ENCODE data around the gene MYH7B. TPM values are rescaled to one million over a fixed set of nuclear protein-coding genes. Genes with fewer than 3 reads are reported as not detected.

Gene MYH7B
- total RNA-seq, 1 experiment from 2014 or later, result 0.07 TPM

DNA sequence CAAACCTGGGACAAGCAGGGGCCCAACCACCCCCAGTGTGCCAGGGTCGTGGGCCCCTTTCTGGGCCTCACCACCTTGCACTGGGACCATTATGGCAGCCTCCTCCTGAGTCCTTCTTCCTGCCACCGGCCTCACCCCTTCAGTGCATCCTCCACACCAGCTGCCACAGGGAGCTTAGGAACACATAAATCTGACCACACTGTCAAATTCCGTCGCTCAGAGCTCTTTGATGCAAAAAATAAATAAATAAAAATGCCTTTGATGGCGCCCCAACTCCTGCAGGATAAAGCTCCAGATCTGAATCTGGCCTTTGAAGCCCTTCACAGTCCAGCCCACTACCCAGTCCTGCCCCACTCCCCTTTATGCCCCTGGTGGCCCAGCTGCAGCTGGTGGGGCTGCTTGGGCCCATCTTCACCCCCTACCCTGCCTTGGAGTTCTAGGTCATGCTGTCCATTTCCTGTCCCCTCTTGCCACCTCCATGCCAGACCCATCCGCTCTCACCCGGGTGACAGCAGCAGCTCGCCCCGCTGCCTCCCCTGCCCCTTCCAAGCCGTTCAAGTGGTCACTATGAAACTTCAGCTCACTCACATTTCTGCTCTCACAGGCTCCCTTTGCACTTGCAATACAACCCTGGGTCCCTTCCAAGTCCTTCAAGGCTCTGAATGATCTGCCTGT, 16.0 kb downstream of the MYH7B start:
- Mint-ChIP-seq H3K4me1 (ENCODE audit: insufficient read depth, unreplicated experiment) (no peaks in the 10 kb centered on the region), H3K27ac (ENCODE audit: low read depth, unreplicated experiment) (no peak overlapping the region), H3K27me3 (ENCODE audit: insufficient read depth, unreplicated experiment) (peaks cover 28% of the 10 kb centered on the region), H3K4me3 (ENCODE audit: unreplicated experiment) (no peak overlapping the region), H3K9me3 (ENCODE audit: unreplicated experiment) (no peaks in the 10 kb centered on the region), H3K36me3 (ENCODE audit: insufficient read depth, unreplicated experiment) (no peaks in the 10 kb centered on the region)
- ChIA-PET POLR2A (interaction anchor here (0.6 kb wide), 1 partner anchor 27 kb away, joined by 4 read pairs; no protein-coding TSS in a partner anchor), CTCF (interaction anchor here (0.6 to 1.0 kb wide), 4 partner anchors 49 to 236 kb away, joined by 3 to 4 read pairs (median 4); partner anchors contain the start of gene GGT7)
- intact Hi-C loops (cut with micrococcal nuclease), result no loop called here
- TF ChIP-seq, protein P1, sequence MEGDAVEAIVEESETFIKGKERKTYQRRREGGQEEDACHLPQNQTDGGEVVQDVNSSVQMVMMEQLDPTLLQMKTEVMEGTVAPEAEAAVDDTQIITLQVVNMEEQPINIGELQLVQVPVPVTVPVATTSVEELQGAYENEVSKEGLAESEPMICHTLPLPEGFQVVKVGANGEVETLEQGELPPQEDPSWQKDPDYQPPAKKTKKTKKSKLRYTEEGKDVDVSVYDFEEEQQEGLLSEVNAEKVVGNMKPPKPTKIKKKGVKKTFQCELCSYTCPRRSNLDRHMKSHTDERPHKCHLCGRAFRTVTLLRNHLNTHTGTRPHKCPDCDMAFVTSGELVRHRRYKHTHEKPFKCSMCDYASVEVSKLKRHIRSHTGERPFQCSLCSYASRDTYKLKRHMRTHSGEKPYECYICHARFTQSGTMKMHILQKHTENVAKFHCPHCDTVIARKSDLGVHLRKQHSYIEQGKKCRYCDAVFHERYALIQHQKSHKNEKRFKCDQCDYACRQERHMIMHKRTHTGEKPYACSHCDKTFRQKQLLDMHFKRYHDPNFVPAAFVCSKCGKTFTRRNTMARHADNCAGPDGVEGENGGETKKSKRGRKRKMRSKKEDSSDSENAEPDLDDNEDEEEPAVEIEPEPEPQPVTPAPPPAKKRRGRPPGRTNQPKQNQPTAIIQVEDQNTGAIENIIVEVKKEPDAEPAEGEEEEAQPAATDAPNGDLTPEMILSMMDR (IDR thresholded peaks at IDR 0.05; ENCODE audit: unreplicated experiment), result no peak
- DNase-seq (ENCODE audit: unreplicated experiment), result no peak
- no TSS peak for BruUV-seq (replicated peaks)

DNA sequence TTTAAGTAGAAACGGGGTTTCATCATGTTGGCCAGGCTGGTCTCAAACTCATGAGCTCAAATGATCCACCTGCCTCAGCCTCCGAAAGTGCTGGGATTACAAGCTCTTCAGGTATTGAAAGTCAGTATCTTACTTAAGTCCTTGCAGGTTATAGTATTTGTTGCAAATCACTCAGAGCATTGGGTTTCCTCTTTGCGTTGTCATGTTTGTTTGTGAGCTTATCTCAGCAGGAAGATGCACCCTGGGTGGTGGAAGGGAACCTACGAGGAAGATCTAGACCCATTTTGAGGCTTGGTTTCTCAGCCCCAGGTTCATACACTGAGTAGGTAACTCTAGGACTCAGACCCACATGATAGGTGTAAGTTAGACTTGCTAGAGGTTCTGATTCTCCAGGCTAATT, 18.6 kb downstream of the MYH7B start:
- Mint-ChIP-seq H3K36me3 (ENCODE audit: insufficient read depth, unreplicated experiment) (no peaks in the 10 kb centered on the region), H3K27me3 (ENCODE audit: insufficient read depth, unreplicated experiment) (peaks cover 36% of the 10 kb centered on the region), H3K4me1 (ENCODE audit: insufficient read depth, unreplicated experiment) (no peaks in the 10 kb centered on the region), H3K4me3 (ENCODE audit: unreplicated experiment) (no peak overlapping the region), H3K27ac (ENCODE audit: low read depth, unreplicated experiment) (no peak overlapping the region), H3K9me3 (ENCODE audit: unreplicated experiment) (no peaks in the 10 kb centered on the region)
- intact Hi-C loops (cut with micrococcal nuclease), result no loop called here
- CTCF ChIA-PET, result interaction anchor here (0.6 to 0.7 kb wide), 3 partner anchors 97 to 701 kb away, joined by 3 read pairs; no protein-coding TSS in a partner anchor
- no peak for DNase-seq (ENCODE audit: unreplicated experiment)
- BruUV-seq (replicated peaks), result no TSS peak
- TF ChIP-seq, protein P1 (IDR thresholded peaks at IDR 0.05; ENCODE audit: unreplicated experiment), result no peak
- POLR2A ChIA-PET, result interaction anchor here (1.0 to 1.4 kb wide), 3 partner anchors 18 to 193 kb away, joined by 3 to 5 read pairs (median 4); no protein-coding TSS in a partner anchor

DNA sequence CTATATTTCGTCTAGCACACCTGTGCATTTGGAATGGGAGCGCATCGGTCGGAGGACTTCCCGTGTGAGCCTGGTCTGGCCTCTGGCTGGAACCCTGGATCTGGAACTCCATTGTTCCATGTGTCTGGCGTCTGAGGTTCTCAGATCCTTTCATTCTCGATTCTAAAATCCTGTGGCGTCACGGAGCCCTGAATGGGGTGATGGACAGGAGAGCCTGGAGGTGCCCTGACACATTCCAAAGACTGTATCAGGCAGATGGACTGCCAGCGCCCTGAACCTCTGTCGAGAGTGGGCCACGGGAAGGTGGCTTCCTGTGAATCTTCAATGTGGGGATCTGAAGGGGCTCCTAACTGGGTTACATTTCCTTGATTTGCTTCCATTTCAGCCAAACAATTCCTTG, 20.6 kb downstream of the MYH7B start:
- DNase-seq (ENCODE audit: unreplicated experiment), result no peak
- Mint-ChIP-seq H3K27ac (ENCODE audit: low read depth, unreplicated experiment) (no peak overlapping the region), H3K9me3 (ENCODE audit: unreplicated experiment) (no peaks in the 10 kb centered on the region), H3K27me3 (ENCODE audit: insufficient read depth, unreplicated experiment) (peaks cover 36% of the 10 kb centered on the region), H3K4me3 (ENCODE audit: unreplicated experiment) (no peak overlapping the region), H3K4me1 (ENCODE audit: insufficient read depth, unreplicated experiment) (no peaks in the 10 kb centered on the region), H3K36me3 (ENCODE audit: insufficient read depth, unreplicated experiment) (peaks cover 6% of the 10 kb centered on the region)
- ChIA-PET CTCF (no interaction called here), POLR2A (interaction anchor here (1.0 to 1.5 kb wide), 2 partner anchors 11 to 108 kb away, joined by 3 to 4 read pairs; no protein-coding TSS in a partner anchor)
- intact Hi-C loops (cut with micrococcal nuclease), result no loop called here
- TF ChIP-seq, protein P1 (IDR thresholded peaks at IDR 0.05; ENCODE audit: unreplicated experiment), result no peak
- no TSS peak for BruUV-seq (replicated peaks)

DNA sequence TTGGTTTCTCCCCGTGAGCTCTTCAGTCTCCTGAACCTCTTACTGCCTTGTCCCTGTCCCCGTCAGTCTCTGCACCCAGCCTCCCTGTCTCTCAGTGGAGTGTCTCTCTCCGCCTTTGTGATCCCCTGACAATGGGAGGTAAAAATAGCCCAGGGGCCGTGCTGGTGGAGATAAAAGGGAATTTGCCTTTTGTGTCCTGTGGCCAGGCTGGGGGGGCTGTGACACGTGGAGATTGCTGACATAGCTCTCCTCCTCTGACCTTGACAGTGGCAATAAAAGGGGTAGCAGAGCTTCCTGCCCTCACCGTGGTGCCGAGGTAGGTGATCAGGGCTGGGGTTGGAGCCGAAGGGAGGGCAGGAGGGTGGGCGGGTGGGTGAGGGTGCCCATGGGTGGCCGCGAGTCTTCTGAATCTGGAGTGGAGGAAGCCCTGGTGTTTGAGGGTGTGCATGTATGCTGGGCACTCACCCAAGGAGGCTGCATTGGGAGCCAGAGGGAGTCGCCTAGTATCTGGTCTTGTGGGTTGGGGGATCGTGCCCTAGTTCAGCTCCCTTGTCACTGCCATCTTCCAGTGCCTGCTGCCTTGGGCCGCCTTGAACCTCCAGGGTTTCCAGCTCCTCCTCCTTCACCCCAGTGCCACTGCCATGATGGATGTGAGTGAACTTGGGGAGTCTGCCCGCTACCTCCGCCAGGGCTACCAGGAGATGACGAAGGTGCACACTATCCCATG, 21.9 kb downstream of the MYH7B start:
- ChIA-PET CTCF (interaction anchor here (0.5 to 1.2 kb wide), 3 partner anchors 104 to 485 kb away, joined by 3 to 4 read pairs (median 3); no protein-coding TSS in a partner anchor), POLR2A (interaction anchor here (0.6 kb wide), 1 partner anchor 48 kb away, joined by 3 read pairs; no protein-coding TSS in a partner anchor)
- Mint-ChIP-seq H3K4me3 (ENCODE audit: unreplicated experiment) (no peak overlapping the region), H3K9me3 (ENCODE audit: unreplicated experiment) (no peaks in the 10 kb centered on the region), H3K36me3 (ENCODE audit: insufficient read depth, unreplicated experiment) (peaks cover 6% of the 10 kb centered on the region), H3K4me1 (ENCODE audit: insufficient read depth, unreplicated experiment) (no peaks in the 10 kb centered on the region), H3K27me3 (ENCODE audit: insufficient read depth, unreplicated experiment) (peaks cover 36% of the 10 kb centered on the region), H3K27ac (ENCODE audit: low read depth, unreplicated experiment) (no peak overlapping the region)
- no TSS peak for BruUV-seq (replicated peaks)
- intact Hi-C loops (cut with micrococcal nuclease), result no loop called here
- no peak for DNase-seq (ENCODE audit: unreplicated experiment)
- TF ChIP-seq, protein P1 (IDR thresholded peaks at IDR 0.05; ENCODE audit: unreplicated experiment), result no peak
